Measurements from ENCODE around the gene PHC3.
"Not testable (repeated sequence)": the region's sequence is repeated elsewhere in the genome, so short reads cannot be mapped to it uniquely, and the experiment has no call there.

The PHC3 gene

GRCh38 chr3:170117134-170117533 lies 64.4 kb downstream of the PHC3 start:
- H3K9me3 ChIP-seq (ENCODE audit: low read length), result no peaks in the 10 kb centered on the region
- H3K36me3 ChIP-seq (ENCODE audit: insufficient read depth, low read length), result peaks cover 32% of the 10 kb centered on the region
- H3K4me1 ChIP-seq (ENCODE audit: insufficient read depth, low read length), result no peaks in the 10 kb centered on the region
- H3K4me3 ChIP-seq (ENCODE audit: low read depth in 1 of 2, low read length in 2 of 2), result no peak overlapping the region
- no peak overlapping the region for H3K27ac ChIP-seq (ENCODE audit: low read depth, low read length)
- H3K27me3 ChIP-seq (ENCODE audit: control insufficient read depth in 1 of 2, insufficient read depth in 2 of 2, low read length in 2 of 2), result no peaks in the 10 kb centered on the region
- no peak overlapping the region for H3K9ac ChIP-seq (ENCODE audit: low read length)

- H3K4me3 ChIP-seq (ENCODE audit: low read depth in 1 of 2, low read length in 2 of 2); H3K27me3 ChIP-seq (ENCODE audit: control insufficient read depth in 1 of 2, insufficient read depth in 2 of 2, low read length in 2 of 2); H3K4me1 ChIP-seq (ENCODE audit: insufficient read depth, low read length); H3K27ac ChIP-seq (ENCODE audit: low read depth, low read length); H3K9me3 ChIP-seq (ENCODE audit: low read length); H3K9ac ChIP-seq (ENCODE audit: low read length): not testable (repeated sequence)
- peaks cover 41% of the 10 kb centered on the region for H3K36me3 ChIP-seq (ENCODE audit: insufficient read depth, low read length)
Observed at GRCh38 chr3:170114165-170114564, 67.4 kb downstream of the PHC3 start.

- Histone ChIP-seq H3K27me3 (ENCODE audit: control insufficient read depth in 1 of 2, insufficient read depth in 2 of 2, low read length in 2 of 2) (no peaks in the 10 kb centered on the region), H3K36me3 (ENCODE audit: insufficient read depth, low read length) (peaks cover 41% of the 10 kb centered on the region), H3K9ac (ENCODE audit: low read length) (no peak overlapping the region), H3K4me3 (ENCODE audit: low read depth in 1 of 2, low read length in 2 of 2) (no peak overlapping the region), H3K27ac (ENCODE audit: low read depth, low read length) (no peak overlapping the region), H3K4me1 (ENCODE audit: insufficient read depth, low read length) (no peaks in the 10 kb centered on the region), H3K9me3 (ENCODE audit: low read length) (no peaks in the 10 kb centered on the region)
Observed at GRCh38 chr3:170111147-170111771, 70.3 kb downstream of the PHC3 start.

GRCh38 chr3:170109579-170110293 lies 71.8 kb downstream of the PHC3 start:
- Histone ChIP-seq H3K27me3 (ENCODE audit: control insufficient read depth in 1 of 2, insufficient read depth in 2 of 2, low read length in 2 of 2) (no peaks in the 10 kb centered on the region), H3K4me1 (ENCODE audit: insufficient read depth, low read length) (no peaks in the 10 kb centered on the region), H3K9me3 (ENCODE audit: low read length) (no peaks in the 10 kb centered on the region), H3K9ac (ENCODE audit: low read length) (no peak overlapping the region), H3K27ac (ENCODE audit: low read depth, low read length) (no peak overlapping the region), H3K36me3 (ENCODE audit: insufficient read depth, low read length) (peaks cover 34% of the 10 kb centered on the region), H3K4me3 (ENCODE audit: low read depth in 1 of 2, low read length in 2 of 2) (no peak overlapping the region)

- no peak overlapping the region for H3K4me3 ChIP-seq (ENCODE audit: low read depth in 1 of 2, low read length in 2 of 2)
- no peaks in the 10 kb centered on the region for H3K9me3 ChIP-seq (ENCODE audit: low read length)
- H3K27ac ChIP-seq (ENCODE audit: low read depth, low read length), result no peak overlapping the region
- H3K36me3 ChIP-seq (ENCODE audit: insufficient read depth, low read length), result peaks cover 34% of the 10 kb centered on the region
- no peaks in the 10 kb centered on the region for H3K4me1 ChIP-seq (ENCODE audit: insufficient read depth, low read length)
- no peak overlapping the region for H3K9ac ChIP-seq (ENCODE audit: low read length)
- H3K27me3 ChIP-seq (ENCODE audit: control insufficient read depth in 1 of 2, insufficient read depth in 2 of 2, low read length in 2 of 2), result no peaks in the 10 kb centered on the region
Observed at GRCh38 chr3:170108955-170109354, 72.6 kb downstream of the PHC3 start.

DNA sequence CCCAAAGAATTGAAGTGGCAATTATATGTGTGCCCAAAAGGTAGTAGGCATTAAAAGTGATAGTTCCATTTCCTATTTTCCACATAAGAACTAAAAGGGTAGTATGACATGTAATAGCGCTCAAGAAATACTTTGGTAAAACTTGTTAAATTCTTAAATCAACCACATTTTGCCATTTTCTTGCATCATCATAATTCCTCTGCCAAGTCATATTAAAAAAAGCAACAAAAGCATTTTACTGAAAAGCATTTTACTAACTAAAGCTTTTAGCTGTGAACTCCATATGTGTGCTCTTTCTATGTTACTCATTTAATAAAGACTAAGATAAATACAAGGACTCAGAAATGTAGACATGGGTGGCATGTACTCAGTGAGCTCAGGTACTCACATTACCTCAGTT lies 73.6 kb downstream of the PHC3 start:
- Histone ChIP-seq H3K36me3 (ENCODE audit: insufficient read depth, low read length) (peaks cover 24% of the 10 kb centered on the region), H3K4me1 (ENCODE audit: insufficient read depth, low read length) (no peaks in the 10 kb centered on the region), H3K9ac (ENCODE audit: low read length) (no peak overlapping the region), H3K27ac (ENCODE audit: low read depth, low read length) (no peak overlapping the region), H3K27me3 (ENCODE audit: control insufficient read depth in 1 of 2, insufficient read depth in 2 of 2, low read length in 2 of 2) (no peaks in the 10 kb centered on the region), H3K9me3 (ENCODE audit: low read length) (no peaks in the 10 kb centered on the region), H3K4me3 (ENCODE audit: low read depth in 1 of 2, low read length in 2 of 2) (no peak overlapping the region)

DNA sequence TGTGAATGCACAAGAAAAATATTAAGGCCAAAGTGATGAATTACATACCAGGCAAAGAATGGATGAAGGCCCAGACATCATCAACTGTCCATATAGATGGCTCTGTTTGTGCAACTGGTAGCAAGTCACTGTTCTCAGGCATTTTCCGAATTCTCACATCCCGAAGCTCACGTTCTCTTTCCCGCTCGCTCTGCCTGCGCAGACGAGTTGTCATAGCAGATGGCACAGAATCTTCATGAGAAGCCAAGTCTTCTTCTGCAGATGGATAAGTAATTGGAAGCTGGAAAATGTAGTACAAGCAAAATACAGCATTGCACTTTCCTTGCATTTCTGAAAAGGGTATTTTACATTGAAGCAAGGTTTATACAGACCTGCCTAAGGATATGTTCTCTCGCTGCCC lies 79.1 kb downstream of the PHC3 start:
- H3K36me3 ChIP-seq (ENCODE audit: insufficient read depth, low read length), result peaks cover 49% of the 10 kb centered on the region

GRCh38 chr3:170100944-170101343 lies 80.6 kb downstream of the PHC3 start:
- H3K27me3 ChIP-seq (ENCODE audit: control insufficient read depth in 1 of 2, insufficient read depth in 2 of 2, low read length in 2 of 2), result no peaks in the 10 kb centered on the region
- H3K4me1 ChIP-seq (ENCODE audit: insufficient read depth, low read length), result no peaks in the 10 kb centered on the region
- no peaks in the 10 kb centered on the region for H3K9me3 ChIP-seq (ENCODE audit: low read length)
- H3K27ac ChIP-seq (ENCODE audit: low read depth, low read length), result no peak overlapping the region
- peaks cover 62% of the 10 kb centered on the region for H3K36me3 ChIP-seq (ENCODE audit: insufficient read depth, low read length)
- H3K9ac ChIP-seq (ENCODE audit: low read length), result no peak overlapping the region
- H3K4me3 ChIP-seq (ENCODE audit: low read depth in 1 of 2, low read length in 2 of 2), result no peak overlapping the region

More for the DNA sequence above, 79.1 kb downstream of the PHC3 start:
- H3K27me3 ChIP-seq (ENCODE audit: control insufficient read depth in 1 of 2, insufficient read depth in 2 of 2, low read length in 2 of 2), result no peaks in the 10 kb centered on the region
- H3K4me3 ChIP-seq (ENCODE audit: low read depth in 1 of 2, low read length in 2 of 2), result no peak overlapping the region
- no peaks in the 10 kb centered on the region for H3K9me3 ChIP-seq (ENCODE audit: low read length)
- no peak overlapping the region for H3K27ac ChIP-seq (ENCODE audit: low read depth, low read length)
- H3K4me1 ChIP-seq (ENCODE audit: insufficient read depth, low read length), result no peaks in the 10 kb centered on the region
- no peak overlapping the region for H3K9ac ChIP-seq (ENCODE audit: low read length)

- Histone ChIP-seq H3K27ac (ENCODE audit: low read depth, low read length) (no peak overlapping the region), H3K36me3 (ENCODE audit: insufficient read depth, low read length) (peaks cover 78% of the 10 kb centered on the region), H3K4me3 (ENCODE audit: low read depth in 1 of 2, low read length in 2 of 2) (no peak overlapping the region)
Observed at GRCh38 chr3:170098753-170099152, 82.8 kb downstream of the PHC3 start.

DNA sequence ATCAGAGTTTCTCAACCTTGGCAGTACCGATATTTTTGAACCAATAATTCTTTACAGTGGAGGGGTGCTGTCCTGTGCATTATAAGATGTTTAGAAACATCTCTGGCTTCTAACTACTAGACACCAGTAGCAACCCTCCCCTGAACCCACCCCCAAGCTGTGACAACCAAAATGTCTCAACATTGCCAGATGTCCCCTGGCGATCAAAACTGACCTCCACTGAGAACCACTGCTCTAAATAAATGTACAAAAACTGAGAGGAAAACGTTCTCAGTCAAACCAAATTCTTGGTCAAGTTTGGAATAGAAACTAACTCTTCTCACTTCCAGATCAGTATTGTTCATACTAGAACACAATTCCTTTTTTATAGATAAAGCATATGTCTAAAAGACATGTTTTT lies 85.2 kb downstream of the PHC3 start:
- no peaks in the 10 kb centered on the region for H3K27me3 ChIP-seq (ENCODE audit: control insufficient read depth in 1 of 2, insufficient read depth in 2 of 2, low read length in 2 of 2)
- H3K36me3 ChIP-seq (ENCODE audit: insufficient read depth, low read length), result peaks cover 63% of the 10 kb centered on the region
- no peaks in the 10 kb centered on the region for H3K4me1 ChIP-seq (ENCODE audit: insufficient read depth, low read length)
- H3K4me3 ChIP-seq (ENCODE audit: low read depth in 1 of 2, low read length in 2 of 2), result no peak overlapping the region
- H3K9ac ChIP-seq (ENCODE audit: low read length), result no peak overlapping the region
- no peaks in the 10 kb centered on the region for H3K9me3 ChIP-seq (ENCODE audit: low read length)
- H3K27ac ChIP-seq (ENCODE audit: low read depth, low read length), result no peak overlapping the region

More at GRCh38 chr3:170098753-170099152, 82.8 kb downstream of the PHC3 start:
- Histone ChIP-seq H3K27me3 (ENCODE audit: control insufficient read depth in 1 of 2, insufficient read depth in 2 of 2, low read length in 2 of 2) (no peaks in the 10 kb centered on the region), H3K4me1 (ENCODE audit: insufficient read depth, low read length) (no peaks in the 10 kb centered on the region), H3K9me3 (ENCODE audit: low read length) (no peaks in the 10 kb centered on the region), H3K9ac (ENCODE audit: low read length) (no peak overlapping the region)

GRCh38 chr3:170095771-170096170 lies 85.8 kb downstream of the PHC3 start:
- Histone ChIP-seq H3K36me3 (ENCODE audit: insufficient read depth, low read length) (peaks cover 58% of the 10 kb centered on the region), H3K4me3 (ENCODE audit: low read depth in 1 of 2, low read length in 2 of 2) (no peak overlapping the region), H3K4me1 (ENCODE audit: insufficient read depth, low read length) (no peaks in the 10 kb centered on the region), H3K27me3 (ENCODE audit: control insufficient read depth in 1 of 2, insufficient read depth in 2 of 2, low read length in 2 of 2) (no peaks in the 10 kb centered on the region), H3K27ac (ENCODE audit: low read depth, low read length) (no peak overlapping the region), H3K9ac (ENCODE audit: low read length) (no peak overlapping the region), H3K9me3 (ENCODE audit: low read length) (no peaks in the 10 kb centered on the region)

DNA sequence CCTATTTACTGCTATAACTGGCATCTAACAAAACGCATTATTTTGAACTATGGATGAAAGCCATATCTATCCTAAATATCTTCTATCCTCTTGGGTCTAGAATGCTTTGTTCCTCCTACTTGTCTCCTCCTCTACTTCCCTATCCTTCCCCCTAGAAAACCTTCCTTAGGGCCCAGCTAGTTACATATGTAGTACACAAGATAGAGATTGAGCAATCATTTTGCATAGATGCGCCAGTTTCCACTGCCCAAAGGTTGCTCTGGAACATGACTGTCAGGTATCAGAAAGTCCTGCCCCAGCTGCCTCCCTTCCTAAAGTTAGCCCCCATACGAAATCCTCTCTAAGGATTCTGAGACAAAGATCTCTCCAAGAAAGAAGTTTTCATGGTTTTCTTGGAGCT lies 88.6 kb downstream of the PHC3 start:
- Histone ChIP-seq H3K9me3 (ENCODE audit: low read length) (no peaks in the 10 kb centered on the region), H3K27me3 (ENCODE audit: control insufficient read depth in 1 of 2, insufficient read depth in 2 of 2, low read length in 2 of 2) (no peaks in the 10 kb centered on the region), H3K4me3 (ENCODE audit: low read depth in 1 of 2, low read length in 2 of 2) (no peak overlapping the region), H3K9ac (ENCODE audit: low read length) (no peak overlapping the region), H3K36me3 (ENCODE audit: insufficient read depth, low read length) (peaks cover 34% of the 10 kb centered on the region), H3K4me1 (ENCODE audit: insufficient read depth, low read length) (no peaks in the 10 kb centered on the region), H3K27ac (ENCODE audit: low read depth, low read length) (no peak overlapping the region)
